ENCODE results near the gene ASAP2. TPM values are rescaled to one million over a fixed set of nuclear protein-coding genes. Genes with fewer than 3 reads are reported as not detected.
"Not testable (repeated sequence)": the region's sequence is repeated elsewhere in the genome, so short reads cannot be mapped to it uniquely, and the experiment has no call there.

The ASAP2 gene
- total RNA-seq, 1 donor from 2014 or later, result 10.1 TPM

GRCh38 chr2:9397201-9397600 lies 190.6 kb downstream of the ASAP2 start:
- intact Hi-C loops (cut with micrococcal nuclease), result no loop called here
- ATAC-seq (no peak), DNase-seq (no peak)

- DNase-seq; ATAC-seq; intact Hi-C loops (cut with micrococcal nuclease): not testable (repeated sequence)
Observed at GRCh38 chr2:9398251-9398650, 191.6 kb downstream of the ASAP2 start.

GRCh38 chr2:9398881-9399780 lies 192.5 kb downstream of the ASAP2 start:
- intact Hi-C loops (cut with micrococcal nuclease), result no loop called here
- DNase-seq (peak; percentile 62), ATAC-seq (peak; percentile 81)

- ATAC-seq, result no peak
- intact Hi-C loops (cut with micrococcal nuclease), result no loop called here
- DNase-seq, result no peak
Observed at GRCh38 chr2:9400268-9401058, 193.9 kb downstream of the ASAP2 start.

GRCh38 chr2:9401059-9401547 lies 194.5 kb downstream of the ASAP2 start:
- ATAC-seq (no peak), DNase-seq (no peak)
- intact Hi-C loops (cut with micrococcal nuclease), result no loop called here

GRCh38 chr2:9401646-9402371 lies 195.2 kb downstream of the ASAP2 start:
- ATAC-seq, result no peak
- no peak for DNase-seq
- intact Hi-C loops (cut with micrococcal nuclease), result no loop called here

- DNase-seq (no peak), ATAC-seq (no peak)
- intact Hi-C loops (cut with micrococcal nuclease), result no loop called here
Observed at GRCh38 chr2:9403924-9404323, 197.3 kb downstream of the ASAP2 start.

GRCh38 chr2:9404451-9404850 lies 197.8 kb downstream of the ASAP2 start:
- ATAC-seq, result no peak
- intact Hi-C loops (cut with micrococcal nuclease), result no loop called here
- DNase-seq, result no peak

GRCh38 chr2:9405636-9406035 lies 199.0 kb downstream of the ASAP2 start:
- intact Hi-C loops (cut with micrococcal nuclease), result no loop called here
- ATAC-seq (no peak), DNase-seq (no peak)

GRCh38 chr2:9406529-9407362 lies 200.1 kb downstream of the ASAP2 start:
- intact Hi-C loops (cut with micrococcal nuclease), result no loop called here
- ATAC-seq (no peak), DNase-seq (no peak)

GRCh38 chr2:9407363-9407811 lies 200.8 kb downstream of the ASAP2 start:
- intact Hi-C loops (cut with micrococcal nuclease), result no loop called here
- no peak for ATAC-seq

GRCh38 chr2:9408641-9409151 lies 202.1 kb downstream of the ASAP2 start:
- ATAC-seq (no peak), DNase-seq (no peak)
- intact Hi-C loops (cut with micrococcal nuclease), result no loop called here

More at GRCh38 chr2:9407363-9407811, 200.8 kb downstream of the ASAP2 start:
- DNase-seq, result no peak

- no peak for DNase-seq
- ATAC-seq, result no peak
- intact Hi-C loops (cut with micrococcal nuclease), result no loop called here
Observed at GRCh38 chr2:9410108-9410507, 203.5 kb downstream of the ASAP2 start.

GRCh38 chr2:9412781-9413180 lies 206.2 kb downstream of the ASAP2 start:
- intact Hi-C loops (cut with micrococcal nuclease), result no loop called here
- DNase-seq, result no peak
- ATAC-seq, result no peak

- intact Hi-C loops (cut with micrococcal nuclease), result no loop called here
- no peak for DNase-seq
- no peak for ATAC-seq
Observed at GRCh38 chr2:9415516-9416169, 209.0 kb downstream of the ASAP2 start.

- ATAC-seq, result no peak
- no peak for DNase-seq
- intact Hi-C loops (cut with micrococcal nuclease), result no loop called here
Observed at GRCh38 chr2:9416267-9416961, 209.8 kb downstream of the ASAP2 start.

- ATAC-seq (no peak), DNase-seq (no peak)
- intact Hi-C loops (cut with micrococcal nuclease), result no loop called here
Observed at GRCh38 chr2:9416962-9417316, 210.3 kb downstream of the ASAP2 start.
